Activated naive CD8-positive, alpha-beta T cell treated with anti-CD3 and anti-CD28 coated beads, Interleukin-2, amount 10 ng/mL, durations not matched to agents 7 days and 5 days (primary cell): Measurements from ENCODE around the gene RELL1. TPM values are rescaled to one million over a fixed set of nuclear protein-coding genes. Genes with fewer than 3 reads are reported as not detected.

Source experiments
- ATAC-seq: fragments of 150-1000 bp; cut with Tn5 transposase; one replicate; pipeline ENCODE4 v1.10.0; 2021; ENCODE audit warnings: low read depth, moderate library complexity
- POLR2A ChIA-PET: fragments of 350-600 bp; sonication (Branson Sonifier 250); formaldehyde crosslinking; loops from one replicate; lab custom pipeline; 2021; ENCODE audit warnings: antibody characterized with exemption; lab: Charles Lee
- DNase-seq: peaks from one replicate; pipeline ENCODE4 v3.0.0; 2021
- H3K27ac Mint-ChIP-seq: one replicate; pipeline ENCODE4 v1.8.0; 2022; ENCODE audit warnings: mild to moderate bottlenecking, mixed read lengths
- H3K27me3 Mint-ChIP-seq: one replicate; pipeline ENCODE4 v1.8.0; 2022; ENCODE audit warnings: mild to moderate bottlenecking, moderate library complexity, mixed read lengths
- H3K36me3 Mint-ChIP-seq: one replicate; pipeline ENCODE4 v1.8.0; 2021; ENCODE audit warnings: mild to moderate bottlenecking, mixed read lengths
- H3K4me1 Mint-ChIP-seq: one replicate; pipeline ENCODE4 v1.8.0; 2021; ENCODE audit warnings: mixed read lengths
- H3K4me3 Mint-ChIP-seq: one replicate; pipeline ENCODE4 v1.8.0; 2022; ENCODE audit warnings: mild to moderate bottlenecking, moderate library complexity, mixed read lengths
- H3K9me3 Mint-ChIP-seq: one replicate; pipeline ENCODE4 v1.8.0; 2021; ENCODE audit warnings: mixed read lengths
- total RNA-seq, 2 experiments: library from RNA; stranded (reverse); gene quantifications; one replicate each; pipeline ENCODE4 v1.2.3, GENCODE V29; 2021

RELL1 gene
- total RNA-seq, 2 experiments from 2014 or later, result 36.8 to 39.4 TPM

DNA sequence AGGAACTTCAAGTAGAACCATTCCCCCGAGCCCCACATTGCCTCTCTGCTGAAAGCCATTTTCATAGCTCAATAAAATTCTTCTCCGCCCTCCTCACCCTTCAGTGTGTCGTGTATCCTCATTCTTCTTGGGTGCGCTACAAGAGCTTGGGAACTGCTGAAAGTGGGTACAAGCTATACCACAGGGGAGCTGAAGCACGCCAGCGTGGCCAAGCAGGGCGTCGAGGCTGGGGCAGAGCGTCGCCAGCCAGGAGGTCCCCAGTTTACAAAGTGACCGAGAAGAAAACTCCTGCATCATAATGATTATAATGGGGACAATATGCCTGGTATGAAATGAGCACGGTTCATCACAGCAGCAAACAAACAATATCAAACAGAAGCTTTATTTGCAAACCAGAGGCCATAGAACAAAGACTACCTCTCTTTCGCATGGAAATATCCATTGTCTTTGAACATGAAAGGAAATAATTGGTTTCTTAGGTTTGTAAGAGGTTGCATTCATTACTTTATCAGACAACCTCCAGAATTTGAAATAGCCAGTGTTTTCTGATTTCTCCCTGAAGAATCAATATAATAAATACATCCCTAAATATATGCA, 34.3 kb downstream of the RELL1 start:
- peaks cover 6% of the 10 kb centered on the region for H3K9me3 Mint-ChIP-seq
- peaks cover 53% of the 10 kb centered on the region for H3K36me3 Mint-ChIP-seq
- H3K4me3 Mint-ChIP-seq, result no peak overlapping the region
- H3K4me1 Mint-ChIP-seq, result peaks cover 22% of the 10 kb centered on the region
- DNase-seq (no peak), ATAC-seq (no peak)
- POLR2A ChIA-PET, result interaction anchor here (1.0 kb wide), 1 partner anchor 35 kb away, joined by 4 read pairs; the partner anchor contains the start of gene RELL1
- no peaks in the 10 kb centered on the region for H3K27me3 Mint-ChIP-seq
- no peak overlapping the region for H3K27ac Mint-ChIP-seq

DNA sequence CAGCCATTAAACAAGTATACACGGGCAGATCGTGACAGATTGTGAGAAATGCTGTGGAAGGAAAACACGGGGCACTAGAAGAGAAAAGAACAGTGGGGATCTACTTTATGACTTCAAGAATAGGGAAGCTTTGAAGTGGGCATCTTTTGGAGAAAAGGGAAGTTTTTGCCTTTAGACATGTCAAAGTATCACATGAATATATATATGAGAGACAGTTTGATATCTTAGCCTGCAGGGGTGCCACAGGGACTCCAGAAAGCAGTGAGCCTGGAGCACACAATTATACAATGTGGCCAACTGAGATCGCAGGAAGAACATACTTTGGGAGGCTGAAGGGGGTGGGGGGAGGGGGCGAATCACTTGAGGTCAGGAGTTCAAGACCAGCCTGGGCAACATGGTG, 35.7 kb downstream of the RELL1 start:
- no peak overlapping the region for H3K4me3 Mint-ChIP-seq
- H3K4me1 Mint-ChIP-seq, result peaks cover 22% of the 10 kb centered on the region
- POLR2A ChIA-PET, result no interaction called here
- H3K27me3 Mint-ChIP-seq, result no peaks in the 10 kb centered on the region
- no peak for DNase-seq
- H3K36me3 Mint-ChIP-seq, result peaks cover 49% of the 10 kb centered on the region
- H3K9me3 Mint-ChIP-seq, result peaks cover under 1% of the 10 kb centered on the region
- H3K27ac Mint-ChIP-seq, result peak overlapping the region; percentile 55
- no peak for ATAC-seq

DNA sequence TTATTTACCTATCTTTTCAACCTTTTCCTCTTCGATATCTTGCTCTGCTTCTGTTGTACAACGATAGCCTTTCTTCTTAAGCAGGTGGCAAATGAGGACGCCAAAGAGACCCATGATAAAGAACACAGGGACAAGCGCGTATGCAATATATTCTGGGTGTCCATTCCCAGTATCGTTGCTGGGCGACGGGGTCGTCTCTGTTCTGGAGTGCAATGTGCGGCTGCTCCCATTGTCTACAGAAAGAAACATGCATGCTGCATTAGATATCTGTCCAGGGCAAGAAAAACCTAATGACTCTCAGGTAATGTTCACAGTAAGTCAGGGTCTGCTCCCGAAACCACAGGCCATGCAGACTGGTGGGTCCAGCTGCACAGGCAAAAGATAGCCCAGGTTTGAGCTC, 36.9 kb downstream of the RELL1 start:
- DNase-seq, result no peak
- Mint-ChIP-seq H3K27ac (no peak overlapping the region), H3K36me3 (peaks cover 47% of the 10 kb centered on the region), H3K4me3 (no peak overlapping the region), H3K9me3 (no peaks in the 10 kb centered on the region), H3K4me1 (peaks cover 22% of the 10 kb centered on the region), H3K27me3 (no peaks in the 10 kb centered on the region)
- POLR2A ChIA-PET, result no interaction called here
- ATAC-seq, result no peak

DNA sequence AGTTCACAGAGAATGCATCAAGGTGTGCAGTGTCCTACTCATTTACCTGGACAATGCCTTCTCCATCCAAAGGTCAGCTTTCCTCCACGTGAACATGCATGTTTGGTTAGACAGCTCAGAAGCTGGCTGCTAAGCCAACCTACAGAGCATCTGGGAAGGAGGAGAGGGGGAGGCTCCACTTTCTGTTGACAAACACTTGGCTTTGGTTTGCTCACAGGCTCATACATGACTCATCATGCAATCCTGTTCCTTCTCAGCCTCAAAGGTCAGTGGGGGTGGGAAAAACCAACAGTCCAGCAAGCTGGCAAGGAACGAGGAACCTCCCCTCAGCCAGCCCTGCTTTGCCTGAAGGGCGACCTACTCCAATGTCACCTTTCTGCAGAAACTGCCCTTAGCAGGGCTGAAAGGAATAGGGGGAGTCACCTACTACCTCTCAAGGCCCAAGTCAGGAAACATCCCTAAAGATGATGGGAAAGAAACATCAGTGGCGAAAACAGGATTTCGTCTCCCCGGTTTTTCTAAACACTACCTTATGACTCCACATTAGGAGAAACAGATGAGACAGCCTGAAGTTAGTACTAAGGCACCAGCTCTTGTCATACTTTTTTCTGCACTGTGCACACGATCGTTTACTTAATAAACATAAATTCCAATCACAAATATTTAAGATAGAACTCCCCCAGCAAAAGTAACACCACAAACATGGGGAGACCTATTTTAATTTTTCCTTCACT, 37.9 kb downstream of the RELL1 start:
- H3K4me1 Mint-ChIP-seq, result peaks cover 16% of the 10 kb centered on the region
- H3K27me3 Mint-ChIP-seq, result no peaks in the 10 kb centered on the region
- H3K27ac Mint-ChIP-seq, result no peak overlapping the region
- peaks cover 42% of the 10 kb centered on the region for H3K36me3 Mint-ChIP-seq
- DNase-seq (no peak), ATAC-seq (no peak)
- H3K4me3 Mint-ChIP-seq, result no peak overlapping the region
- H3K9me3 Mint-ChIP-seq, result no peaks in the 10 kb centered on the region
- POLR2A ChIA-PET, result no interaction called here

DNA sequence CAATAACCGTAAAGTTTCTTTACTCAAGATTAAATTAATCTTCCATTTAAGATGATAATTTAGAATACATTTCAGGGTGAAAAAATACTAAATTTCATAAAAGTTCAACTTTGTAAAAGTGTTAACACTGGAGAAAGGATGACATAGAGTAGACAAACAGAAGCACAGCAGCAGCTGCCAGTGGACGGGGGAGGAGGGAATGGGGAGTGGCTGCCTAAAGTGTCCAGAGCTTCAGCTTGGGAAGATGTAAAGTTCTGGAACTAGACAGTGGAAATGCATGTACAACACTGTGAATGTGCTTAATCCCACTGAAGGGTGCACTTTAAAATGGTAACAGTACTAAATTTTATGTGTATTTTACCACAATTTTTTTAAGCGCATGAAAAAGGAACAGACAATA, 39.9 kb downstream of the RELL1 start:
- no peak overlapping the region for H3K27ac Mint-ChIP-seq
- no peaks in the 10 kb centered on the region for H3K27me3 Mint-ChIP-seq
- ATAC-seq (no peak), DNase-seq (no peak)
- H3K9me3 Mint-ChIP-seq, result no peaks in the 10 kb centered on the region
- POLR2A ChIA-PET, result no interaction called here
- no peak overlapping the region for H3K4me3 Mint-ChIP-seq
- H3K36me3 Mint-ChIP-seq, result peaks cover 29% of the 10 kb centered on the region
- peaks cover 10% of the 10 kb centered on the region for H3K4me1 Mint-ChIP-seq

DNA sequence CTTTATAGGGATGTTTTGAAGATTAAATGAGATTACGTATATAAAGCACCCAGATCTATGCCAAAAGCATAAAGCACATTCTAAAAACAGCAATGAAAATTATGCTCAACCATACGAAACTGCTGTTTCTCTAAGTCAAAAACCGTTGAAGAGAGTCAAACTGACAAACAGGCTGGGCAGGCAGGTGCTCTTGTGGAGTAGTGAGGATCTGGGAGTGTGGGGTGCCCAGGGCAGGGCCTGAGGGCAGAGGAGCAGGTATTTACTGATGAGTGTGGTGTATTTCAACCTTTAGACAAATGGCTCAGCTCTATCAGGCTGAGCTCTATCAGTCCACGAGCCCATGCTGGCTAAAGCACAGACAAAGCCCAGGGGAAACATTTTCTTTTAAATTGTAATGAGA, 40.4 kb downstream of the RELL1 start:
- POLR2A ChIA-PET, result no interaction called here
- ATAC-seq, result no peak
- Mint-ChIP-seq H3K36me3 (peaks cover 27% of the 10 kb centered on the region), H3K4me1 (peaks cover 10% of the 10 kb centered on the region), H3K9me3 (no peaks in the 10 kb centered on the region), H3K27me3 (no peaks in the 10 kb centered on the region), H3K27ac (no peak overlapping the region), H3K4me3 (no peak overlapping the region)
- no peak for DNase-seq

DNA sequence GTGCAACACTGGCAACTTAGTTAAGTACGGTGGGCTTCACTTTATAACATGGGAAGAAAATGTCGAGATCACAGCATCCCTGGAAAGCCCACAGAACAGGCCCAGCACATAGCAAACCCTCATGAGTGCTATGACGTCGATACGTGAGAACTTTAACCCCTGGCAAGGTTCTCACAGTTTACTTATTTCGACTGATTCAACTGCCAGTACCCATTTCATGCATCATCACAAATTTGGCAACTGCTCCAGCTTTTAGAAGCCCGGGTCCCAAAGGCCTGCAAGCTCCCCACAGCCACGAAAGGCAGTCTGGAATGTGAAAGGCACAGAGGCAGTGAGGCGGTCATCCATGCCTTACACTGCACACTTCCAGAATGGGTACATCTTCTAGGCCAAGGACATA, 41.2 kb downstream of the RELL1 start:
- Mint-ChIP-seq H3K4me1 (peaks cover 4% of the 10 kb centered on the region), H3K36me3 (peaks cover 20% of the 10 kb centered on the region), H3K9me3 (no peaks in the 10 kb centered on the region), H3K27me3 (no peaks in the 10 kb centered on the region), H3K4me3 (no peak overlapping the region), H3K27ac (no peak overlapping the region)
- POLR2A ChIA-PET, result interaction anchor here (0.6 kb wide), 2 partner anchors 42 to 990 kb away, joined by 3 to 5 read pairs; partner anchors contain the start of gene RELL1
- ATAC-seq (no peak), DNase-seq (no peak)

DNA sequence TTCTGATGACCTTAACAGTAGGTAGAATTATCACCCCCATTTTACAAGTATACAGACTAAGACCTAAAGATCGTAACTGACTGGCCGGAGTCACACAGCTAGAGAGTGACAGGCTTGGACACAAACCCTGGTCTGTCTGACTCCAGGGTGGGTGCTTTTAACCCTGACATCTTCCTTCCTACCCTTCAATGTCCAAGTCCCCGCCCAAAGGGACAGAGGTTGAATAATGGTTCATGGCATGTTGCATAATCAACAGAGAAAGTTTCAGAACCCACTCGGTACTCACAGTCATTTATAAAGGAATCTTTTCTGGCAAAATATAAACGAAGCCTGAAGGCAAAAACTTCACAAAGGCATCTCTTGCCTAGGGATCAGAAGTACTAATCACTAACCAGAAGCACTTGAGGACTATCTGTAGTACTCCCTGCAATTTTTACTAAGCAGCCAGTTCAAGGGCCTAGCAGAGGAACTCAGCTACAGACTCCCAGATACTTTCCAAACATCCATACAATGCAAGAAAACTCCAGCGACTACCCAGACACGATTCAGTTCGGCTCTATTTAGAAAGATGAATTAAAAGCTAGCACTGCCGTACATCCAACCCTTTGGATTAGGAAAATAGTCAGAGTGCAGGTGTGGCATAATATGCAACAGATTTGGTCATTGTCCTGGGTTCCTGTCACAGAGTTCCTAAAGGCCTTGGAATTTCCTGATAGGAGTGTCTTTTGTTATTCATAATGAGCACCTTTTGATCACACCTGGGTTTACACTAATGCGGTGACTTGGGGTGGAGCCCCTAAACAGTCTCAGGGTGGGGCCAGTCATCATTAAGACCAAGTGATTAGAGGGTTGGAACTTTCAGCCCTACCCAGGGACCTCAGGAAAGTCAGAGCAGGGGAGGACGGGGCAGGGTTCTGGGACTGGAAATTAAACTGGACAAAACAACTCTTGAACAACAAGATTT, 44.0 kb downstream of the RELL1 start:
- ATAC-seq (no peak), DNase-seq (no peak)
- no peak overlapping the region for H3K27ac Mint-ChIP-seq
- H3K36me3 Mint-ChIP-seq, result peaks cover 31% of the 10 kb centered on the region
- POLR2A ChIA-PET, result no interaction called here
- no peaks in the 10 kb centered on the region for H3K27me3 Mint-ChIP-seq
- peaks cover 6% of the 10 kb centered on the region for H3K4me1 Mint-ChIP-seq
- H3K9me3 Mint-ChIP-seq, result no peaks in the 10 kb centered on the region
- H3K4me3 Mint-ChIP-seq, result no peak overlapping the region

DNA sequence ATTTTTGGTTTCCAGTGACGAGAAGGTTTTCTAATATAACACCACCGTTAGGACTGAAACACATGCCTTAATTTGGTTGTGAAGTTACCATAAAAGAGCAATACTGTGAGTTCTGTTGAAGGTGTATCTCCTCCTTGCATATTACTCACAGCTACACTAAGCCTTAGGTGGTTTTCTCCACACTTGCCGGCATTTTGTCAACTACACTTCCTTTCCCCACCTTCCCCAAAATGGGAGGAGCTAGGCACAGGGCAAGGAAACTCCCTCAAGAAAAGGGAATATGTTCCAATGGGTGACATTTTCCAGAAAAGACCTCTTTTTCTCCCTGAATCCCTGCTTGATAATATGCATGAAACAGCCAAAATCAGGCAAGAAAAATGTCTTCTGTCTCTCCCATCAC, 44.8 kb downstream of the RELL1 start:
- H3K27ac Mint-ChIP-seq, result no peak overlapping the region

DNA sequence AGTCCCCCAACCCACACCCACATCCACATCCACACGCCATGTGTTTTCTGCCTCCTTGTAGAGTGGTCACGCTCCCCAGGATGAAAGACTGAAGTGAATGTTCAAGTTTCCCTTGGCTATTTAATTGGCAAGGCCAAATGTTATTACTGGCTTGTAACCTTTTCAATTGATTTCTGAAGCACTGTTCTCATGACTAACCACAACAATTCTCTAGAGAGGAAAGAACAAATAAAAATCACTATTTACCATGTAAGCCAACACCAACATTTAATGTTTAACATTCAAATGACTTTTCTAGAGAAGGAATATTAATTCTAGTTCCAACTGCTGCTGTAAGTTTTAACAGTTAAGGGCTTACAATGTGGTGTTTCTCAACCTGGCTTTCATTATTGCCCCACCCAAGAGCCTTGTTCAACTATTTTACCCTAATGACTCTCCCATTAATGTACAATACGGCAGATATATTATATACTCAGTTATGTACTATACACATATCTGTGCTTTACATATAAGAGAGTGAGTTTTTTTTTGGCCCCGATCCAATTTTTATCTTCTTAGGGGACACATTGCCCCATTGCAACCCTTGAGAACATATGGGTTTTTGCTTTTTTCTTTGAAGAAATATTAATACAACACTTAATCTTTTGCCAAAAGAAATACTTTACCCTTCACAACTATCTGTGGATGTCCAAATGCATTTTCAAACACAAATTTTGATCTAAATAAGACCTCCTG, 46.5 kb downstream of the RELL1 start:
- peaks cover 5% of the 10 kb centered on the region for H3K4me1 Mint-ChIP-seq
- H3K9me3 Mint-ChIP-seq, result no peaks in the 10 kb centered on the region
- ATAC-seq (no peak), DNase-seq (no peak)
- no peak overlapping the region for H3K4me3 Mint-ChIP-seq
- no peaks in the 10 kb centered on the region for H3K27me3 Mint-ChIP-seq
- POLR2A ChIA-PET, result no interaction called here
- peaks cover 28% of the 10 kb centered on the region for H3K36me3 Mint-ChIP-seq
- H3K27ac Mint-ChIP-seq, result no peak overlapping the region

More for the DNA sequence above, 44.8 kb downstream of the RELL1 start:
- DNase-seq, result no peak
- POLR2A ChIA-PET, result no interaction called here
- ATAC-seq, result no peak
- Mint-ChIP-seq H3K9me3 (no peaks in the 10 kb centered on the region), H3K36me3 (peaks cover 30% of the 10 kb centered on the region), H3K4me3 (no peak overlapping the region), H3K27me3 (no peaks in the 10 kb centered on the region), H3K4me1 (peaks cover 6% of the 10 kb centered on the region)

DNA sequence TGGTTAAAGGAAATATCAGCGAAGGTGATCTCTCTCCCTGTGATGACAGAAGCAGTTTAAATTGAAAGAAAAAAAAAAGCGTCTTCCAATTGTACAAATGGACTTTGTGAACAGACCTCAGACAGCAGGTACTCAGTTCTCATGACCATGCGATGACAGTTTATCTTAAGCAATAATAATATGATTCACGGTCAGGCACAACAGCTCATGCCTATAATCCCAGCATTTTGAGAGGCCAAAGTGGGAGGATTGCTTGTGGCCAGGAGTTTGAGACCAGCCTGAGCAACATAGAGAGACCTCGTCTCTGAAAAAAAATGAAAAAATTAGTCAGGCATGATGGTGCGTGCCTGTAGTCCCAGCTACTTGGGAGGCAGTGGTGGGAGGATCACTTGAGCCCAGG, 51.0 kb downstream of the RELL1 start:
- POLR2A ChIA-PET, result no interaction called here
- DNase-seq (no peak), ATAC-seq (no peak)
- Mint-ChIP-seq H3K4me1 (peaks cover 3% of the 10 kb centered on the region), H3K4me3 (no peak overlapping the region), H3K9me3 (no peaks in the 10 kb centered on the region), H3K27me3 (no peaks in the 10 kb centered on the region), H3K27ac (no peak overlapping the region), H3K36me3 (peaks cover 42% of the 10 kb centered on the region)

DNA sequence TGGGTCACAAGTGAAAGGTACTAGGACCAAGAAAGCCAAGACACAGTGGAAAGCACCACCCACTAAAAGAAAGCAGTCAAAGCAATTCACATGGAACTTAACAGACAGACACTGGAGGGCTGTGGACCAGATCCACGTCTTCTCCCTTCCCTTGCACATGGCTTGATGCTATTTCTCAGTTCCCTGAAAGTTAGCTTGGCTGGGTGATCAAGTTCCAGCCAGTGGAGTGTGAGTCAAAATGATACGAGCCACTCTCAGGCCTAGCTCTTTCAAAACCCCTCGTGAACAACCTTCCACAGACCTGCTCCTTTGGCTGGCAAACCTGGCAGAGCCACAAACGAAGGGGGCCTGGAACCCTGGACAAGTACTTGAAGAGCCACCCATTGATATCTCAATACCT, 52.0 kb downstream of the RELL1 start:
- POLR2A ChIA-PET, result no interaction called here
- no peaks in the 10 kb centered on the region for H3K4me1 Mint-ChIP-seq

DNA sequence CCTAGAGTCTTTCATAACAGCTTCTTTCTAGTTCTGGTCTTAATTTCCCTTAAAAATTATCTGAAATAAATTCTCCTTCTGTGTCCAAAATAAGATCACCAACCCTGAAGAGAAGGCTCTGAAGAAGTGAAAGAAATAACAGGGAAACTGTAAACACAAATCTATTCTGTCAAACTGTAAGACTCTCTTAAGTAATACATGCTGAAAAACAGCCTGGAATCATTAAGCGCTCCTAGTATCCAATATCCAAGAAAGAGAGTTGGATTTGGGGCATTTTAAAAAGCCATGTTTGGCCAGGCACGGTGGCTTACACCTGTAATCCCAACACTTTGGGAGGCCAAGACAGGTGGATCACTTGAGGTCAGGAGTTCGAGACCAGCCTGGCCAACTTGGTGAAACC, 53.3 kb downstream of the RELL1 start:
- Mint-ChIP-seq H3K9me3 (no peaks in the 10 kb centered on the region), H3K4me1 (no peaks in the 10 kb centered on the region), H3K27me3 (no peaks in the 10 kb centered on the region), H3K36me3 (peaks cover 46% of the 10 kb centered on the region), H3K4me3 (no peak overlapping the region), H3K27ac (no peak overlapping the region)
- POLR2A ChIA-PET, result no interaction called here
- ATAC-seq (no peak), DNase-seq (no peak)

More for the DNA sequence above, 52.0 kb downstream of the RELL1 start:
- Mint-ChIP-seq H3K27ac (no peak overlapping the region), H3K36me3 (peaks cover 43% of the 10 kb centered on the region), H3K4me3 (no peak overlapping the region), H3K27me3 (no peaks in the 10 kb centered on the region), H3K9me3 (no peaks in the 10 kb centered on the region)
- no peak for DNase-seq
- no peak for ATAC-seq
